Fibroblast of skin of right biceps (primary cell): Measurements from ENCODE around the gene WWOX.

ENCODE experiments used
- DNase-seq: peaks from one replicate; pipeline ENCODE4 v3.0.0-alpha.2; 2013

WWOX gene

DNA sequence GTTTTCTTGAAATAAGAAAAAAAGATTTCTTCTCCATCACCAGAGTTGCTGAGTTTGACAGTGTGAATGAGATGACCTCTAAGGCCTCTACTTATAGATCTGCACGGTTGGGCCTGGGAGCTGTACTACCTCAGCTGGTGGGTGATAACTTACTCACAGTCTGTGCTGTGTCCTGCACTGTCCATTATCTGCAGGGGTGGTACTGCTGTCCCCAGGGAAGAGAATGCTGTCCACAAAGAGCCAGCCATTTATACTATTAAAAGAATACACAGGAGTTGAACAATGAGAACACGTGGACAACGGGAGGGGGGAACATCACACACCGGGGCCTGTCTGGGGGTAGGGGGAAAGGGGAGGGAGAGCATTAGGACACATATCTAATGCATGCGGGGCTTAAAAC is 655.3 kb downstream of the WWOX start:
- DNase-seq: no peak

DNA sequence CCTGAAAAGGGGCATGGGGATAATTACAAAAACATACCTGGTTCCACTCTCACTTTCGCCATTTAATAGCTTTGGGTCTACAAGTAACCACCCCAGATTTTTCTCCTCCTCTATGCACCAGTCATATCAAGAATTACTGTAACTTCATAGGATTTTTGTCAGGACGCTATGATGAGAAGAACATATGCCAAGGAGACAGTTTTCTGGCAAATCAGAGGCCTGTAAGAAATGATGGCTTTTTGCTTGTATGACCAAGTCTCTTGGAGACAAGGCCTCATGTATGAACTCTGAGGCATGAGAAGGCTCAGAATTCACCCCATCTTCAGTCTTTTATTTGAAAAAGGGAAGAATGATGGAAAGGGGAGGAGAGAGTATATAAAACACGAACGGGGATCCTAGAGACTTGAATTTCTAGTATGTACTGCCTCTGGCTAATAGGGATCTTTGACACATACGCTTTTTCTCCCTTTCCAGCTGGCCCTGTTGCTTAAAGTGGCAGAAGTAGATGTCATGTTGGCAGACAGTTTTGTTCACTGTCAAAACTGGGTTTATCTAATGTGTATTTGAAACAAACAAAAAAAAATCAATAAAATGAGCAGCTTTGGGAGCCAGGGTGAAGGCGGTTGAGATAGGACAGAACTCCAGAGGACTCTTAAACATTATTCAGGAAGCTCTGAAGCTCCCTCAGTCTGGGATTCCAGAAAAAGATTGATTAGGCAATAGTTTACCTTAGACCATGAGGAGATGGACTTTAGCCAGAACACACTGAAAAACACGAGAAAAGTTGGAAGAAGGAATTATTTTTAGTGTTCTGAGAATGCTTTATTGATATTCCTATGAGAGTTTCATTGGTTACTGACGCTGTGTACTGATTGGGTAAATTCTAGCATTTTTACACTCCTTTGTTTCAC is 656.6 kb downstream of the WWOX start:
- no peak for DNase-seq

DNA sequence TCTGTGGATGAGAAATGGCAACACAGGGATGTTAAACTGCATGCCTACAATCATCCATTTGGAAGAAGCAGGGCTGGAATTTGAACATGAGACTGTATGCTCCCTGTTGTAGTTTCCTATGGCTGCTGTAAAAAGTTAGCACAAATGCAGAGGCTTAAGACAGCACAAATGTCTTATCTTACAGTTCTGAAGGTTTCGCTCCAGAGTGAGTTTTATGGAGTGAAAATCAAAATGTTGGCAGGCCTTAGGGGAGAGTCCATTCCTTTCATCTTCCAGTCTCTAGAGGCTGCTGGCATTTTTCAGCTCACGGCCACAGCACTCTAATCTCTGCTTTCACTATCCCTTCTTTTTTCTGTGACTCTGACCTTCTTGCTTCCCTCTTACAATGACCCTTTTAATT is 660.1 kb downstream of the WWOX start:
- no peak for DNase-seq

DNA sequence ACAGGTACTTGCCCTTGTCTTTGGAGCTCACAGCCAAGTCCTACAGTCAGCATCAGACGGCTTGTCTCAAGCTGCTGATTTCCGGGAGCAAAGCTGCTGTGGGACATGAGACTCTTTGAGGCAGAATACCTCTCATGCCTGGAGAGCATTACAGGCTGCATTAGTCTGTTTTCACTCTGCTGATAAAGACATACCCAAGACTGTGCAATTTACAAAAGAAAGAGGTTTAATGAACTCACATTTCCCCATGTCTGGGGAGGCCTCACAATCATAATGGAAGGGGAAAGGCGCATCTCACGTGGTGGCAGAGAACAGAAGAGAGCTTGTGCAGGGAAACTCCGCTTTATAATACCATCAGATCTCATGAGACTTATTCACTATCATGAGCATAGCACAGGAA is 661.2 kb downstream of the WWOX start:
- DNase-seq: no peak

DNA sequence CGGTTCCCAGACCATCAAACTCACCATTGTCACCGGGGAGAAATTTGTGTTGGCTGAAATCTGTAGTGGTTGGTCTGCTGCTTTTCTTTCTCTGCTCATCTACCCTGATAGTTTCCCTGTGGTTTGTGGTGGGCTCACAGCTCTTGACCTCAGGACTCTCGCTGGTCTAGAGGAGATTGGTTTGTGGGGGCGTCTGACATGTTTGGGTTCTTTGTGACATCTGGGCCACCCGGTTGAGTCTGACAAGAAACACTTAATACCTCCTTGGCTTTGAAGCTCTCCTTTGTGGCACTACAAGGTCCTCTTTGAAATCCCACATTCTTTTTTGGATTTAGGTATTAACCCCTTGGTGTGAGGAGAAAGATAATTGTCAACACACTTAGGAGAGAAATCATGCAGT is 662.0 kb downstream of the WWOX start:
- no peak for DNase-seq

DNA sequence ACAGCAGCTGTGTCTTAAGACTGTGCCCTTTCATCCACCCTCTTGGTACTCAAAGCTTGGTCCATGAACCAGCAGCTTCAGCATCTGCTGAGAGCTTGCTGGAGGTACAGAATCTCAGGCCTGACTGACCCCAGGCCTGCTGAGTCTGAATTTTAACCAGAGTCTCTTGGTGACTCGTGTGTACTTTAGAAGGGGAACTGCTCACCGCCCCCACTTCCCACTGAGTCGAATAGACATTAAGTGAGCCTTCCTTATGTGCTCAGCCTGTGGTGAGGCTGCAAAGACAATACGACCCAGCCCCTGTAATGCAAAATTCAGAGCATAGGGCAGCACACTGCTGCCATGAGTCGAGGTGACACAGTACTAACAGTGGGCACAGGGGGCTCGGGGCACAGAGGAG is 662.8 kb downstream of the WWOX start:
- DNase-seq: no peak

DNA sequence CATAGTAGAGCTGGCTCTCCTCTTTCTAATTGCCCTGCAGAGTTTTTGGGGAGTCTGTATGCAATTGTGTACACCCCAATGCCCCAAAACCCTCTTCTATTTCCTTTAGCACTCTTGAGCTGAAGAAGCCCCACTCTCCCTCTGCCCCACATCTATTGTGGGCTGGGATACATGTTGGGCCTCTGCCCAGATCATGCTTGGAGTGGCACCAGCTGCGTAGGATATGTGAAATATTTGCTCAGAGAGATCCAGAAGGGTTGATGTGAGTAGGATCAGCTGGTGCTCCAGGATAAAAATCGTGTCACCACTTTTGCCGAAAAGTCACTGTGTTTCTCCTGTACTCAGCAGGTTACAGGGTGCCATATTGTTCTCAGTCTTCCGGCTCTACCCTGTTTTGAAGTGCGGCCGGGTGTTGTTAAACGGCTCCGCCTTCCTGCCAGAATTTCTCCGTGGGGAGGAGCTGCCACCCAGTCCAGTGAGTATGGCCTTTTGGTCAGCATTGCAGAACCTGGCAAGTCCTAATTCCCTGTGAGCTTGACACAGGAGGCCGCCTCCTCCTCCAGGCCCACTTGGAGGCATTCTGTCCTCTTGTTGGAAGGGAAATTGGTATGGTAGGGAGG is 664.5 kb downstream of the WWOX start:
- DNase-seq: no peak

DNA sequence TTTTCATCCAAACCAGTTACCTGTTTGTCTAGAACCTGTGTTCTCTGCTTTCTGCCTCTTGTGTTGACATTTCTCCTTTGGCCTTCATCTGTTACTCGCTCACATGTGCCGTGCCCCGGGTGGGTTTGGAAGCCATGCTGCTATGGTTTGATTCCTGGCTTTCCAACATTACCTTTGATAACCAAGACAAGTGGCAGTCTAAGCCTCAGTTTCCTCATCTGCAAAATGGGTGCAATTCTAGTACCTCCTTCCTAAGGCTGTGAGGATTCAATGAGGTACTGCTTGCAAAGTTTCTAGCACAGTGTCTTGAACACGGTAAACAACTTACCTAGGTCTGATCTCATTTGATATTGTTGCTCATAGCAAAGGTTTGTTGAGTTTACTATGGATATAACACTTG is 665.0 kb downstream of the WWOX start:
- DNase-seq: no peak

DNA sequence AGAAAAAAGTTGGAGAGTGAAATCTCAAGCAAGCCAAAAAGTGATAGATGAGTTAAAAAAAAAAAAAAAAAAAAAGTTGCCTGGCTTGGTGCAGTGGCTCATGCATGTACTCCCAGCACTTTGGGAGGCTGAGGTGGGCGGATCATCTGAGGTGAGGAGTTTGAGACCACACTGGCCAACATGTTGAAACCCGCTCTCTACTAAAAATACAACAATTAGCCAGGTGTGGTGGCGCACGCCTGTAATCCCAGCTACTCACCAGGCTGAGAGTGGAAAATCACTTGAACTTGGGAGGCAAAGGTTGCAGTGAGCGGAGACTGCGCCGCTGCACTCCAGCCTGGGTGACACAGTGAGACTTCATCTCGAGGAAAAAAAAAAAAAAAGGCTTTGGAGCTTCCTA is 668.8 kb downstream of the WWOX start:
- DNase-seq: no peak

DNA sequence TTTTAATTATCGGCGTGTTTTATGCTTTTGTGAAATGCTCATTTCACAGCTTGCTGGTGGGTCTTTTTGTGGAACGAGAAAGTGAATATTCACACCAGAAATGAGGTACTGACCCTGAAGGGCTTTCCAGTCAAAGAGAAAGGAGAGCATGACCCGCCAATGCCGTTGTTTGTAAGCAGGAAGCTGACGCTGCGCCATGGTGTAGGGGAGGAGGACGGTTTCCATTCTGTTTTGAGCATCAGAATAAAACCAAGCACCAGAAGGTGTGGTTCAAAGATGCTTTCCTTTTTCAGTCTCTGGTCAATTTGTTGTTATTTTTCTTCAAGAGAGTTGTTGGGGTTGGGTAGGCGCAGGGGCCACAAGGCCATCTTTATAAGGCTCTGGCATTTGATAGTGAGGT is 669.3 kb downstream of the WWOX start:
- no peak for DNase-seq

DNA sequence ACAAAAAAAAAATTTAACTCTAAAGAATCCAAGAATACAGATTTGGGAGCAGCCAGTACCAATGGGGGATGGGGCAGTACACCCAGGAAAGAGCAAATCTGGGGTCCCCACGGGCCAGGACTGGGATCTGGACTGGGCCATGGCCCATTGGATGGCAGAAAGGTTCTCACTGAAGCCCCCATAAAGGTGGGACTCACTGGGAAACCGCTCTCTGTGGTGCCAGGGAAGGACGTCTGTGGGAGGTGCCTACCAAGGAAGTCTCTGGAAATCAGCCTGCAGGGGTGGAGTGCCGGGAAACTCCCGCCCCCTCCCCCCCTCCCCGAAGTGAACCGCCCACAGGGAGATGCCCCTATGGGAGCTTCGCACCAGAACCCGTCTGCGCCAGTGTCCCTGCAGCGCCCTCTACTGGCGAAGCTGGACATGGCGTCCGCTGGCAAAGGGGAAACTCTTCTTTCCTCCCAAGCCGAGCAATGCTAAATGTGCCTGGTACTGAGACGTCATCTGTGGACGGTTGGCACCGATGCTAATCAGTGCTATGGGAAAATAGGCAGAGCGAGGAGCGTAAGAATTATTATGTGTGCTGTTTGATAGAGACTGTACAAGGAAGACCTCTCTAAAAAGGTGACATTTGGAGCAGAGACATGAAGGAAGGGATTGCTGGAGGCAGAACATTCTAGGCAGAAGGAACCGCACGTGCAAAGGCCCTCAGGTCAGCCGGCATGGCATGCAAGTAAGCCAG is 671.1 kb downstream of the WWOX start:
- DNase-seq: peak; percentile 31

DNA sequence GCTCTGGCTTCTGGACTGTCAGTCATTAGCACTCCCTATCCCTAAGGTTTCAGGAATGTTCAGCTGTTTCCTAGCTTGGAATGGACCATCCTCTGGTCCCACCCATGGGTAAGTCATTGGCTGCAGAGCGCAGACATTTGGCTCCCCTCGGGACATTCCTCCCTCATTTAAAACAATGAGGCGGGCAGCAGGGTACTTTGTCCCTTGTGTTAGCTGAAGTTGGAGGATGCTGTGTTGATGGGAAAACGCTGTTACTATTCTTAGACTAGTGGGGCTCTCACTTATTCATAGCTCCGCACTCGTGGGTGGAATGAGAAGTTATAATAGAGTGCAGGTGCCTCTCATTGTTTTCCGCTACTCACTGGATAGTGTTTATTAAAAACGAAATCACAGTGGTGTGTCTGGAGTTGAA is 673.8 kb downstream of the WWOX start:
- DNase-seq: no peak

DNA sequence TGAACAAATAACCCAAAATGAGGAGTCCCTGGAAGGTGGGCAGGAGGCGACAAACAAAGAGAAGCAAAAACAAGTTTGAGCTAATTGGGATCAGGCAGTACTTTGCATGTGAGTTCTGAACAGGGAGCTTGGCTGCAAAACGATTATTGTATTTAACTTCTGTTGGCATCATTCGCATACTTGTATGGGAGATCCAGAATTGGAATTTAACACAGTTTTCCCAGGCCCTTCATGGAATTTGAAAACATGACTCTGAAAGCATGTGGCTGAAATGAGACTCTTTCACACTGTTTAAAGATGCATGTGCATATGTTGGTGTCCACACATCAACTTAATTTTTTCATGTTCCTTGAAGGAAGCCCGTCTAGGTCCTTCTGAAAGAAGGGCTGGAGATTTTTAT is 674.3 kb downstream of the WWOX start:
- no peak for DNase-seq

DNA sequence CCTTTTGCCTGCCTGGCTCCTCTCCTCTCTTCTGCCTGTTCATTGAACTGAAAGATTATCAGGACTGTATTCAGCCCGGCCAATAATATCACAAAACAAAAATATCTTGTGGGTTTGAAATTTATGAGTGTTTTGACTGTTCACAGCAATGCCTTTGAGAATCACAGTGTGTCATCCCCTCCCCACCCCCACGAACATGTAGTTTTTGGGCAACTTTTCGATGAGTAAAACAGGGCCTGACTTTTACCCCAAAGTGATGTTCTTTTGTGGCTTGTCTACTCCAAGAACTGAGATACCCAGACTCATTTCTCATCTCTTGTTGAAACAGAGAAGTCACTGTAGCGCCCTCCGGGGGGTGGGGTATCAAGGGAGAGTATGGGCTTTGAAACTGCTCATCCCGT is 675.7 kb downstream of the WWOX start:
- no peak for DNase-seq

DNA sequence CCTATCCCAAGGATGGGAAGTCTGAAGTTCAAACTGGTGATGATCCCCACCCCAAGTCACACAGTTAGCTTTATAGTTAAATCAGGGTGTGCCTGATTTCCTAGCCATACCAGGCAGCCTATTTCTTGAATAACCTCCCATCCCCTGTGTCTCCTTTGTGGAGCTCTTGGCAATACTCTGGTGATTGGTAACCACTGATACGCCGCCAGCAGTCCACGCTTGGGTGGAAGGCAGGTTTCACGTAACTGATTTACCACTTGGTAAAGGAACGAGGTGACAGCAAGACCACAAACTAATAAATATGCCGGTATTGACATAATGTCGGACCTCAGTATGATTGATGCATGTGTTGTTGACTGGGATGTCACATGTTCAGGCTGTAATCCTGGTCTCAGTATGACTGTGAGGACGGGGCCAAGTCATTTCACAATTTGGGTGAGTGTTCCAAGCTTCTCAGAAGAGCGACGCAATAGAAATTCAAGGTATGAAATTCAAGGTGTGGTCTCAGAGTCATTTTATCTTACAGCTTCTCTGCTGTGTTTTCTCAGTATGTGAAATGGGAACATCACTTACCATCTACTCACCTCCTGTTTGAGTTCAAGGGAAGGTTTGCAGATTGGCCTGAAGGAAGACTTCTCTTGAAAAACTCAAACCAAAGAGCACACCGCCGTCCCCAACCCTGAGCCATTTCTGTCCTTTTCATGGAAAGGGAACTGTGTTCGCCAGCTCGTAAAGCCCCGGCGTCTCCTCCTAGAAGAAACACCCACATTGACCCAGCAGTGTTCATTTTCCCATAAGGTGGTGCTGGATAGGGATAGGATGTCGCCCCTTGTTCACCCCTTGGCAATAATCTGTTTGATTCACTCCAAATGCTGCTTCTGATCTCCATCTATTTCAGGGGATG is 678.9 kb downstream of the WWOX start:
- no peak for DNase-seq

DNA sequence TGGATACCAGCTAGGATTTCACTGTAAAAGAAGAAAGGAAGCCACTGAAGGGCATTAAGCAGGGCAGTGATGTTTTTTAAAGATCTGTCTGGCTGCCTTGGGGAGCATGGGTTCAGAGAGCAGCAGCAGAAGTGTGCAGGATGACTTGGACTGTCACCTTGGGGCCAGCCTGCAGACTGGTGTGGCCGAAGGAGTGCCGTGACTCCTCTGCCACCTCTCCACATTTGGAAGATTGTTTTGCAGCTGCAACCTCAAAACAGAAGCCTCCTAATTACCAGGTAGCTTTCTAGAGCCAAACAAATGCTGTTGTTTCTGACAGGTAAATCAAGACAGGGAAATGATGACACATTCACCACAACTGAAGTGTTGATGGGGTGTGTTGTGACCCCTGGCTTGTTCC is 681.4 kb downstream of the WWOX start:
- DNase-seq: no peak

DNA sequence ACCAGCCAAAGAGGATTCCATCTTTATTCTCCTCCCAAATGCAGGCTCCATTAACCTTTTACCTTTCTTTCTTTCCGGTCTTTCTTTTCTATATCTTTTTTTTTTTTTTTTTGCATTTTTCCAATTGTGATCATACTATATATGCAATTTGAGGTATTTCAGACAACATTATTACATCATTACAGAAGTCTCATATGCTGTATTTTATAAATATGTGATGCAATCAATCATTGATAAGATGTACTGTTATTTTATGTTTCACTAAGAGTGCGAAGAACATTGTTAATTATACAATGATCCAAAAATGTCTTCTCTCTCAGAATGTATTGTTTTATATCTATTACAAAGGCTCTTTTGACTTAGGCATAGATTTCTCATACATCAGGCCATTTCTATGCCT is 683.1 kb downstream of the WWOX start:
- no peak for DNase-seq

DNA sequence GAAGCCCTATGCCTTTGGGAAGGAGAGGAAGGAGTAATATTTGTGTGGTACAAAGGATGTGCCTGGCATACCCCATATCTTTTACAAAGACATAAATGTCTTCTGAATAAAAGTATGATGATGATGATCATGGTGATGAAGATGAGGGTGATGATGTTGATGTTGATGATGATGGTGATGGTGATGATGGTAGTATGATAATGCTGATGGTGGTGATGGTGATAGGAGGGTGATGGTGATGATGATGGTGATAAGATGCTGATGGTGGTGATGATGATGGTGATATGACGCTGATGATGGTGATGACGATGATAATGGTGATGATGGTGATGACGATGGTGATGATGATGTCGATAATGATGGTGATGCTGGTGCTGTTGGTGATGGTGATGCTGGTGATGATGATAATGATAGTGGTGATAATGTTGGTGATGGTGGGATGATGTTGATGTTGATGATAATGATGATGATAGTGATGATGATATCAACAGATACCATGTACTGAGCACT is 684.2 kb downstream of the WWOX start:
- no peak for DNase-seq

DNA sequence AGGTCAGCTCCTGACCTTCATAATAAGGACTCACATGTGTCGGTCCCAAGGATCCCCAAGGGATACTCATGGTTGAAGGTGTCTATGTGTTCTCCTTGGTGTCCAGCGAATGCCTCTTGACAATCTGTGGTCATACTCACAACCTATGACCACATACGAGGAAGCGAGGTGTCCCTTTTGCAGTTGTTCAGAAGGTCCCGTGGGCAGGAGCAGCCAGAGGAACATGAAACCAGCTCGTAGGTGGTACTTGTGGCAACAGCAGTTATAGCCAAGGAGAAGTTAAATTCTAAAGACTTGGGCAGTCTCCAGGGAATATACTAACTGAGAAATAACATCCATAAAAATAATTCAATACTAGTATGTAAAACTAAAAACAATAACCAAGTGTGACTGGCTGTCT is 685.3 kb downstream of the WWOX start:
- no peak for DNase-seq

DNA sequence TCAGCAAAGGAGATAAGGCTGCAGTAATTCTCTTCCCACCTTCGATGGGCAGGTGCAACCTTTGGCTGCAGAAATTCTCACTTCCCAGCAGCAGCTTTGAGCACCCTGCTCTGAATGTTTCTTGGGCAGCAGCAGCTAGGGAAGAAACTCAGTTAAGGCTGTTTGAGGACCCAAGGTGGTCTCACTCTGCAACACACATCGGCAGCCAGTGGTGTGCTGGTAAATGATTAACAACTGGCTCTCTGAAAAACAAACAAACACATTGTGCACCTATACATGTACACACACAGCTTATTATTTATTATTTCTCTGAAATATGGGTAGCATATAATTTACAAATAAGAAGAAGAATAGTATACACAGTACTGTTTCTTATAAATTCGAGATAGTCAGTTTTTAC is 685.8 kb downstream of the WWOX start:
- no peak for DNase-seq

DNA sequence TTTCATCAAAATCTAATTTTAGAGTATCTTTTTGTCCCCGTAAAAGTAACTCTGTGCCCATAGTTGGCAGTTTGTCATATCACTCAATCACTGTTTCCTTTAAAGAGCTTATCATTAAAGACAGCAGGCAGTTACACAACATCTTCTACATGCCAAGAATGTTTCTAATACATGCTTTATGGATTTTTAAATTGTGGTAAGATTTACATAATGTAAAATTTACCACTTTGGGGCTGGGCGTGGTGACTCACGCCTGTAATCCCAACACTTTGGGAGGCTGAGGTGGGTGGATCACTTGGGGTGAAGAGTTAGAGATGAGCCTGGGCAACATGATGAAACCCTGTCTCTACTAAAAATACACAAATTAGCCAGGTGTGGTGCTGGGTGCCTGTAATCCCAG is 687.2 kb downstream of the WWOX start:
- DNase-seq: no peak

DNA sequence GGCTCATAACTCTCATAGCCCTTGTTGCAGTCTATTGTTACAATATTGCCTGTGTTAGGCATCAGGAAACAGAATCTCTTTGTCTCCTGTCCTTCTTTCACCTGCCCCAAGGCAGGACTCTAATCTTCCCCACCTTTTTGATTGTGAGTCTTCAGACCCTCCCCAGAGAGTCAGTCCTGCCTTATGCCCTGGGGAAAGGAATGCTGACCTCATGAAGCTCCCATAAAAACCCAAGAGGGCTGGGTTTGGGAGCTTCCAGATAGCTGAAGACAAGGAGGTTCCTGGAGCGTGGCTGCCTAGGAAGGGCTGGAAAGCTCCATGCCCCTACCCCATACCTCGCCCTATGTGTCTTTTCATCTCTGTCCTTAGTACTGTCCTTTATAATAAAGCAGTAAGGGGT is 688.8 kb downstream of the WWOX start:
- DNase-seq: no peak

DNA sequence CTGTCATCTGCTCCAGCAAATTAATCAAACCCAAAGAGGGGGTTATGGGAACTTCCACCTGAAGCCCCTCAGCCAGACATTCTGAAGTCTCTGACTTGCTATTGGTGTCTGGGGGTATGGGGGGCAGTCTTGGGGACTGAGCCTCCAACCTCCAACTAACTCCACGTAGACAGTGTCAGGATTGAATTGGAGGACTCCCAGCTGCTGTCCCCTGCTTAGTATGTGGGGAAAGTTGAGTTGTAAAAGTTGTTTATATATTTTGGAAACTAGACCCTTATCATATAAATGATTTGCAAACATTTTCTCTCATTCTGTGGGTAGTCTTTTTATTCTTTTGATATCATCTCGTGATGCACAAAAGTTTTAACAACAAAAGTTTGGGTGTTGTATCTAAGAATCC is 689.2 kb downstream of the WWOX start:
- DNase-seq: no peak
